ENCODE measurements around the gene ARID1B. TPM values are rescaled to one million over a fixed set of nuclear protein-coding genes. Genes with fewer than 3 reads are reported as not detected.
A peak's percentile ranks its signal among the peaks of the same experiment; 100 is the strongest.

Gene ARID1B
- total and polyA plus RNA-seq, 2 experiments from 2014 or later, result 32.9 to 67.0 TPM

- H3K9me2 ChIP-seq (replicated peaks; ENCODE audit: insufficient read depth), result no peaks in the 10 kb centered on the region
- no peak overlapping the region for H2AFZ ChIP-seq
- H3K9me3 ChIP-seq (ENCODE audit: low read depth), result no peaks in the 10 kb centered on the region
- peak overlapping the region; percentile 26 for H3K27ac ChIP-seq
- 79% methylated on average over 10 of the region's 10 CpGs for WGBS (ENCODE audit: low lambda C conversion rate, missing lambda C conversion rate)
- peaks cover 36% of the 10 kb centered on the region for H4K20me1 ChIP-seq (ENCODE audit: insufficient read depth, poor library complexity, severe bottlenecking)
- H3K4me2 ChIP-seq, result peak overlapping the region; percentile 59
- H3K4me1 ChIP-seq (ENCODE audit: insufficient read depth), result peaks cover 4% of the 10 kb centered on the region
- H3K36me3 ChIP-seq (replicated peaks; ENCODE audit: insufficient read depth, low read depth), result no peaks in the 10 kb centered on the region
- H3K4me3 ChIP-seq, result no peak overlapping the region
- peaks cover 100% of the 10 kb centered on the region for H3K79me2 ChIP-seq
- TF ChIP-seq EZH2phosphoT487 (IDR thresholded peaks at IDR 0.05; ENCODE audit: low read depth, severe bottlenecking, unreplicated experiment), result no peak
- TF ChIP-seq EZH2 (IDR thresholded peaks at IDR 0.05; ENCODE audit: borderline replicate concordance), result no peak
- no peak for TF ChIP-seq CTCF (IDR thresholded peaks at IDR 0.05; ENCODE audit: poor library complexity)
- H3K27me3 ChIP-seq, result no peaks in the 10 kb centered on the region
- peak; percentile 26 for DNase-seq (ENCODE audit: low spot score)
Observed at GRCh38 chr6:156963712-156964700, 186.8 kb downstream of the ARID1B start.

- TF ChIP-seq CTCF (IDR thresholded peaks at IDR 0.05; ENCODE audit: poor library complexity) (no peak), EZH2 (IDR thresholded peaks at IDR 0.05; ENCODE audit: borderline replicate concordance) (no peak), EZH2phosphoT487 (IDR thresholded peaks at IDR 0.05; ENCODE audit: low read depth, severe bottlenecking, unreplicated experiment) (no peak)
- no peak overlapping the region for H3K4me2 ChIP-seq
- no peaks in the 10 kb centered on the region for H3K9me2 ChIP-seq (replicated peaks; ENCODE audit: insufficient read depth)
- H4K20me1 ChIP-seq (ENCODE audit: insufficient read depth, poor library complexity, severe bottlenecking), result peaks cover 51% of the 10 kb centered on the region
- H3K9me3 ChIP-seq (ENCODE audit: low read depth), result no peaks in the 10 kb centered on the region
- H3K36me3 ChIP-seq (replicated peaks; ENCODE audit: insufficient read depth, low read depth), result no peaks in the 10 kb centered on the region
- 90% methylated on average over 4 of the region's 4 CpGs for WGBS (ENCODE audit: low lambda C conversion rate, missing lambda C conversion rate)
- no peak for DNase-seq (ENCODE audit: low spot score)
- no peaks in the 10 kb centered on the region for H3K27me3 ChIP-seq
- no peak overlapping the region for H3K27ac ChIP-seq
- no peak overlapping the region for H2AFZ ChIP-seq
- H3K79me2 ChIP-seq, result peaks cover 100% of the 10 kb centered on the region
- H3K4me1 ChIP-seq (ENCODE audit: insufficient read depth), result peaks cover 9% of the 10 kb centered on the region
- H3K4me3 ChIP-seq, result no peak overlapping the region
Observed at GRCh38 chr6:156967852-156968251, 190.7 kb downstream of the ARID1B start.

GRCh38 chr6:156969233-156969632 is 192.1 kb downstream of the ARID1B start:
- H3K4me2 ChIP-seq, result no peak overlapping the region
- WGBS (ENCODE audit: low lambda C conversion rate, missing lambda C conversion rate), result 95% methylated on average over 5 of the region's 5 CpGs
- H3K9me3 ChIP-seq (ENCODE audit: low read depth), result no peaks in the 10 kb centered on the region
- H3K4me3 ChIP-seq, result no peak overlapping the region
- H3K9me2 ChIP-seq (replicated peaks; ENCODE audit: insufficient read depth), result no peaks in the 10 kb centered on the region
- TF ChIP-seq EZH2 (IDR thresholded peaks at IDR 0.05; ENCODE audit: borderline replicate concordance), result no peak
- TF ChIP-seq EZH2phosphoT487 (IDR thresholded peaks at IDR 0.05; ENCODE audit: low read depth, severe bottlenecking, unreplicated experiment), result no peak
- no peak for TF ChIP-seq CTCF (IDR thresholded peaks at IDR 0.05; ENCODE audit: poor library complexity)
- peaks cover 57% of the 10 kb centered on the region for H4K20me1 ChIP-seq (ENCODE audit: insufficient read depth, poor library complexity, severe bottlenecking)
- H3K27ac ChIP-seq, result no peak overlapping the region
- no peaks in the 10 kb centered on the region for H3K36me3 ChIP-seq (replicated peaks; ENCODE audit: insufficient read depth, low read depth)
- no peaks in the 10 kb centered on the region for H3K27me3 ChIP-seq
- no peak for DNase-seq (ENCODE audit: low spot score)
- H2AFZ ChIP-seq, result no peak overlapping the region
- H3K79me2 ChIP-seq, result peaks cover 100% of the 10 kb centered on the region
- peaks cover 9% of the 10 kb centered on the region for H3K4me1 ChIP-seq (ENCODE audit: insufficient read depth)
